ENCODE results near the gene INPP5F.

DNA sequence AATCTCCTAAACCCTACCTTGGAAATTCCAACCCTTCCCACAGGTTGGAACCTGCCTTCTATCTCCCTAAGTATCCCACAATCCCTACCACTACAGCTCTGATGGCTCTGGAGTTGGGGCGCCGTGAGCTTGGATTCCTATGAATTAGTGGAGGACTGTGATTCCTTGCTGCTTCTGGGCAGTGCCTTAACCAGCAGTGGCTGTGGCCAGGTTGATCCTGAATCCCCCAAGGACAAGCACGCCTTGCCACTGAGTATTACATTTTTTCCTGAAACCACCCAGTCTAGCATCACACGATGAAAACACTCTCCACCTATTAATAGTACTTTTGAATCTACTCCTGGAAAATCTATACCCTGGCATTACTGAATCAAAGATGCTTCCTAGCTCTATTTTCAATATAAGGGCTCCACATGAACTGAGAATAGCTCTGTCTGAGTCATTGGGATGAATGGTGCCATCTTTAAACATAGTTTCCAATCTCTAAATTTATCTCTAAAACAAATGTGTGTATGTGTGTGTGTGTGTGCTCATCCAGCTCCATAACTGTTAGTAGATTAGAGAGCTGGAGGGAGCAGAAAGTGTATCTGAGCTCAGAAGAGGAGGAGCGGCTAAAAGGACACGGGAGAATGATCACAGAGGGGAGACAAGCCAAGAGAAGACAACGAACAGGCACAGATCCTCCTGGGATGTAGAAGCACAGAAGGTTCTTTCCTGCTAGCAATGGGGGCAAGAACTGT lies 11.9 kb upstream of the INPP5F start:
- TF ChIP-seq, protein P1, sequence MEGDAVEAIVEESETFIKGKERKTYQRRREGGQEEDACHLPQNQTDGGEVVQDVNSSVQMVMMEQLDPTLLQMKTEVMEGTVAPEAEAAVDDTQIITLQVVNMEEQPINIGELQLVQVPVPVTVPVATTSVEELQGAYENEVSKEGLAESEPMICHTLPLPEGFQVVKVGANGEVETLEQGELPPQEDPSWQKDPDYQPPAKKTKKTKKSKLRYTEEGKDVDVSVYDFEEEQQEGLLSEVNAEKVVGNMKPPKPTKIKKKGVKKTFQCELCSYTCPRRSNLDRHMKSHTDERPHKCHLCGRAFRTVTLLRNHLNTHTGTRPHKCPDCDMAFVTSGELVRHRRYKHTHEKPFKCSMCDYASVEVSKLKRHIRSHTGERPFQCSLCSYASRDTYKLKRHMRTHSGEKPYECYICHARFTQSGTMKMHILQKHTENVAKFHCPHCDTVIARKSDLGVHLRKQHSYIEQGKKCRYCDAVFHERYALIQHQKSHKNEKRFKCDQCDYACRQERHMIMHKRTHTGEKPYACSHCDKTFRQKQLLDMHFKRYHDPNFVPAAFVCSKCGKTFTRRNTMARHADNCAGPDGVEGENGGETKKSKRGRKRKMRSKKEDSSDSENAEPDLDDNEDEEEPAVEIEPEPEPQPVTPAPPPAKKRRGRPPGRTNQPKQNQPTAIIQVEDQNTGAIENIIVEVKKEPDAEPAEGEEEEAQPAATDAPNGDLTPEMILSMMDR (optimal IDR thresholded peaks at IDR 0.05 in 1 of 3, IDR thresholded peaks at IDR 0.05 in 1 of 3, conservative IDR thresholded peaks at IDR 0.05 in 1 of 3; ENCODE audit: extremely low read depth in 1 of 3, insufficient read depth in 2 of 3, low read length in 3 of 3): no peak
- no peak for TF ChIP-seq EZH2 (IDR thresholded peaks at IDR 0.05; ENCODE audit: low read length)
